Upper lobe of left lung (tissue), 6 donors: ENCODE results near the gene RAB40B. TPM values are rescaled to one million over a fixed set of nuclear protein-coding genes. Genes with fewer than 3 reads are reported as not detected.

Experiments
- ATAC-seq, 2 donors: fragments of 200-7000 bp; cut with Tn5 transposase; one replicate each; pipeline ENCODE4 v1.9.1; 2022; ENCODE audit warnings: mild to moderate bottlenecking in 2 of 2, moderate library complexity in 2 of 2; ENCODE audit not compliant: low FRiP score in 2 of 2
- DNase-seq, 2 donors: peaks; one replicate each; pipeline ENCODE4 v3.0.0-alpha.2; 2019 to 2020
- H3K27ac ChIP-seq, 4 donors: fragments of 200-600 bp; sonication (generic); one replicate each; pipeline ENCODE4 v1.5.1; 2016 to 2019
- H3K27me3 ChIP-seq, 4 donors: fragments of 200-600 bp; sonication (generic); one replicate each; pipeline ENCODE4 v1.5.1; 2017 to 2019
- H3K36me3 ChIP-seq, 4 donors: fragments of 200-600 bp; sonication (generic); one replicate each; pipeline ENCODE4 v1.5.1; 2016 to 2019
- H3K4me1 ChIP-seq, 4 donors: fragments of 200-600 bp; sonication (generic); one replicate each; pipeline ENCODE4 v1.5.1; 2018 to 2019
- H3K4me3 ChIP-seq, 4 donors: fragments of 200-600 bp; sonication (generic); one replicate each; pipeline ENCODE4 v1.5.1; 2017 to 2019; ENCODE audit warnings: mild to moderate bottlenecking in 2 of 4, moderate library complexity in 1 of 4
- H3K9me3 ChIP-seq, 4 donors: fragments of 200-600 bp; sonication (generic); one replicate each; pipeline ENCODE4 v1.5.1; 2018 to 2019
- EP300 ChIP-seq, 4 donors: sonication (generic); formaldehyde crosslinking; IDR thresholded peaks; one replicate each; pipeline ENCODE4 v1.5.1; 2017; ENCODE audit warnings: antibody characterized with exemption in 4 of 4, control low read depth in 2 of 4
- POLR2A ChIP-seq, 4 donors: fragments of 450-650 bp; IDR thresholded peaks; one replicate each; pipeline ENCODE4 v1.5.1; 2016 to 2017; ENCODE audit warnings: antibody characterized with exemption in 4 of 4, mild to moderate bottlenecking in 2 of 4
- POLR2AphosphoS5 ChIP-seq, 2 donors: sonication (generic); formaldehyde crosslinking; IDR thresholded peaks; one replicate each; pipeline ENCODE4 v1.5.1; 2017; ENCODE audit warnings: antibody characterized with exemption in 2 of 2
- WGBS, 2 donors: methylation state at CpG; one replicate each; pipeline ENCODE4 v1.1.5; 2017 to 2018; 5-methylcytosine and 5-hydroxymethylcytosine counted together
- total RNA-seq, 6 donors: library from RNA; depleted of rRNA in 4 of 6; stranded (reverse); fragments of >200 nt in 4 of 6; gene quantifications; one replicate each; pipeline versions ENCODE4 v1.1.0 to v1.2.1, GENCODE V29; 2016 to 2021
- TF ChIP-seq, protein P1 (sequence below), 6 experiments: fragments of 450-650 bp in 4 of 6; fragments of 200-600 bp in 2 of 6; sonication (generic) in 2 of 6; IDR thresholded peaks; one replicate each; pipeline ENCODE4 v1.5.1; 2016 to 2019; ENCODE audit warnings: antibody characterized with exemption in 6 of 6
- donor health status: DM: no; HTN: no; CAD: no; lungs with moderate emphysema.
- donor health status: DM: no; HTN: yes; CAD: no; lungs with severe emphysema.

RAB40B gene
- total RNA-seq, 6 donors from 2014 or later: 7.8 to 23.7 (median 11.4) TPM

GRCh38 chr17:82653651-82654528 lies 44.6 kb downstream of the RAB40B start:
- Histone ChIP-seq H3K9me3 (no peaks in the 10 kb centered on the region), H3K4me3 (no peak overlapping the region), H3K27ac (peak overlapping the region in 1 of 4 donors; percentile 22), H3K4me1 (peaks cover 0 to 5% (median 3%) of the 10 kb centered on the region in 4 donors), H3K36me3 (peaks cover 0 to 16% (median under 1%) of the 10 kb centered on the region in 4 donors), H3K27me3 (no peaks in the 10 kb centered on the region)
- TF ChIP-seq POLR2AphosphoS5 (IDR thresholded peaks at IDR 0.05) (no peak), EP300 (IDR thresholded peaks at IDR 0.05) (no peak), POLR2A (IDR thresholded peaks at IDR 0.05) (no peak)
- TF ChIP-seq, protein P1, sequence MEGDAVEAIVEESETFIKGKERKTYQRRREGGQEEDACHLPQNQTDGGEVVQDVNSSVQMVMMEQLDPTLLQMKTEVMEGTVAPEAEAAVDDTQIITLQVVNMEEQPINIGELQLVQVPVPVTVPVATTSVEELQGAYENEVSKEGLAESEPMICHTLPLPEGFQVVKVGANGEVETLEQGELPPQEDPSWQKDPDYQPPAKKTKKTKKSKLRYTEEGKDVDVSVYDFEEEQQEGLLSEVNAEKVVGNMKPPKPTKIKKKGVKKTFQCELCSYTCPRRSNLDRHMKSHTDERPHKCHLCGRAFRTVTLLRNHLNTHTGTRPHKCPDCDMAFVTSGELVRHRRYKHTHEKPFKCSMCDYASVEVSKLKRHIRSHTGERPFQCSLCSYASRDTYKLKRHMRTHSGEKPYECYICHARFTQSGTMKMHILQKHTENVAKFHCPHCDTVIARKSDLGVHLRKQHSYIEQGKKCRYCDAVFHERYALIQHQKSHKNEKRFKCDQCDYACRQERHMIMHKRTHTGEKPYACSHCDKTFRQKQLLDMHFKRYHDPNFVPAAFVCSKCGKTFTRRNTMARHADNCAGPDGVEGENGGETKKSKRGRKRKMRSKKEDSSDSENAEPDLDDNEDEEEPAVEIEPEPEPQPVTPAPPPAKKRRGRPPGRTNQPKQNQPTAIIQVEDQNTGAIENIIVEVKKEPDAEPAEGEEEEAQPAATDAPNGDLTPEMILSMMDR (IDR thresholded peaks at IDR 0.05): no peak
- ATAC-seq (no peak), DNase-seq (no peak)
- 85 to 86% methylated on average over 17 to 30 of the region's 30 CpGs for WGBS, 2 donors

GRCh38 chr17:82650723-82651122 lies 47.8 kb downstream of the RAB40B start:
- H3K9me3 ChIP-seq: no peaks in the 10 kb centered on the region
- H3K27ac ChIP-seq: no peak overlapping the region
- H3K36me3 ChIP-seq: no peaks in the 10 kb centered on the region
- 71 to 80% methylated on average over 10 of the region's 10 CpGs for WGBS, 2 donors
- peaks cover 15 to 25% (median 20%) of the 10 kb centered on the region in 4 donors for H3K4me1 ChIP-seq
- H3K27me3 ChIP-seq: no peaks in the 10 kb centered on the region
- TF ChIP-seq EP300 (IDR thresholded peaks at IDR 0.05): no peak
- TF ChIP-seq POLR2A (IDR thresholded peaks at IDR 0.05): no peak
- TF ChIP-seq POLR2AphosphoS5 (IDR thresholded peaks at IDR 0.05): no peak
- TF ChIP-seq, protein P1 (IDR thresholded peaks at IDR 0.05): no peak
- H3K4me3 ChIP-seq: no peak overlapping the region
- ATAC-seq: no peak
- no peak for DNase-seq

DNA sequence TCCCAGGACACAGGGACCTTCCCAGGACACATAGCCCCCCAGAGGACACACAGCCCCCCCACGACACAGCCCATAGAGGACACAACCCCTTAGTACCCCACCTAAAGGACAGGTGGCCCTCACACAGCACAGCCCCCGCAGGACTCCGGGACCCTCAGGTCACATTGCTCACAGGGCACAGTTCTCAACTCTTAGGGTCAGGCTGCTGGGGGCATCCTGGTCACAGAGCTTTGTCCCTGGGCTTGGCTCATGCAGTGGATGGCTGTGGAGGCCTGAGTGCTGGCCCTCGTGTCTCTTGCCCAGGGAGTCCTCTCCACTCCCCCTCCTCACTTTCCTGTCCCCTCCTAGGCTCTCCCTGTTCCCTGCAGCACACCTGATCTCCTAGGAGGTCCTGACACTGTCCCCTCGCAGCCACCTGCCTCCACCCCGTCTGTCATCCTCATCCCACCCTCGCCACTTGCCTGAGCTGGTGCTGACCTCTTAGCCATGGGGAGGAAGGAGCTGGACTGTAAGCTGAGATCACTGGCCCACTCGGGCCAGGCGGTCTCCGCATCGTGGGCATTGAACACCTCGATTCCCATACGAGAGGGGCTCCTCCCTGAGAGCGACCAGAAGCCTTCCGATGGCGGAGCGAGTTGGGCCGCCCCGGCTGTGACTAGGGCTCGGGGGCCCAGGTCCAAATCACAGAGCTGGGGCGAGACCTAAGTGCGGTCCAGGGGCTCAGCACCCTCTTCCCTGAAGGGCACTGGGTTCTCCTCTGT lies 48.8 kb downstream of the RAB40B start:
- DNase-seq (peak in 1 of 2 donors; percentile 84), ATAC-seq (no peak)
- Histone ChIP-seq H3K4me3 (no peak overlapping the region), H3K27me3 (no peaks in the 10 kb centered on the region), H3K9me3 (no peaks in the 10 kb centered on the region), H3K4me1 (peaks cover 18 to 29% (median 23%) of the 10 kb centered on the region in 4 donors), H3K36me3 (no peaks in the 10 kb centered on the region), H3K27ac (peak overlapping the region in 1 of 4 donors; percentile 100)
- WGBS, 2 donors: 83 to 84% methylated on average over 16 to 17 of the region's 22 CpGs
- TF ChIP-seq POLR2AphosphoS5 (IDR thresholded peaks at IDR 0.05) (no peak), EP300 (IDR thresholded peaks at IDR 0.05) (no peak), POLR2A (IDR thresholded peaks at IDR 0.05) (no peak)
- TF ChIP-seq, protein P1 (IDR thresholded peaks at IDR 0.05): no peak

GRCh38 chr17:82648742-82649331 lies 49.7 kb downstream of the RAB40B start:
- H3K27ac ChIP-seq: peak overlapping the region; percentile 23 to 100 (median 58)
- ATAC-seq (peak in 1 of 2 donors; percentile 19), DNase-seq (peak in 1 of 2 donors; percentile 36)
- peak overlapping the region in 3 of 4 donors; percentile 49 to 99 (median 53) for H3K4me3 ChIP-seq
- peaks cover 18 to 29% (median 23%) of the 10 kb centered on the region in 4 donors for H3K4me1 ChIP-seq
- peaks cover 1 to 6% (median 3%) of the 10 kb centered on the region in 4 donors for H3K36me3 ChIP-seq
- TF ChIP-seq EP300 (IDR thresholded peaks at IDR 0.05) (no peak), POLR2AphosphoS5 (IDR thresholded peaks at IDR 0.05) (no peak), POLR2A (IDR thresholded peaks at IDR 0.05) (no peak)
- TF ChIP-seq, protein P1 (IDR thresholded peaks at IDR 0.05): no peak
- no peaks in the 10 kb centered on the region for H3K9me3 ChIP-seq
- 9 to 56% methylated on average over 3 to 18 of the region's 37 CpGs for WGBS, 2 donors
- H3K27me3 ChIP-seq: no peaks in the 10 kb centered on the region
